SK-N-SH (cell line): ENCODE data around the gene SOX2. TPM values are rescaled to one million over a fixed set of nuclear protein-coding genes. Genes with fewer than 3 reads are reported as not detected.

ENCODE experiments used
- CTCF ChIA-PET: fragments of 300-600, 350-600 bp; formaldehyde crosslinking; extraction: SDS; loops from one replicate; lab custom pipeline; 2021; lab: Yijun Ruan, JAX
- POLR2A ChIA-PET: fragments of 350-600 bp; sonication (Branson Sonifier 250); formaldehyde crosslinking; extraction: SDS; loops from one replicate; lab custom pipeline; 2020; ENCODE audit warnings: antibody characterized with exemption, inconsistent platforms; lab: Yijun Ruan, JAX
- DNase-seq: peaks from one replicate; pipeline ENCODE4 v3.0.0; 2012
- H2AFZ ChIP-seq: fragments of 200-600 bp; sonication (generic); 2 replicates; pipeline ENCODE4 v1.8.1; 2016; ENCODE audit warnings: antibody characterized with exemption, mild to moderate bottlenecking, low read depth
- H3F3A ChIP-seq: fragments of 200-600 bp; sonication (generic); replicated peaks from 2 replicates; pipeline ENCODE3; 2016; ENCODE audit warnings: antibody characterized with exemption, mild to moderate bottlenecking; ENCODE audit not compliant: insufficient read depth
- H3K27ac ChIP-seq, 2 experiments: fragments of 200-500 bp in 1 of 2; fragments of 200-600 bp in 1 of 2; sonication (Bioruptor generic) in 1 of 2; sonication (generic), shearing (Covaris generic) in 1 of 2; 2 replicates each; pipeline versions ENCODE4 v1.5.1 to v1.6.1; 2014 to 2016; ENCODE audit warnings: low read depth in 2 of 2, inconsistent platforms in 1 of 2, low read length in 1 of 2, mild to moderate bottlenecking in 1 of 2, mixed read lengths in 1 of 2
- H3K27me3 ChIP-seq: fragments of 200-600 bp; sonication (generic), shearing (Covaris generic); 2 replicates; pipeline ENCODE4 v1.6.1; 2016; ENCODE audit warnings: mixed run types; ENCODE audit not compliant: insufficient read depth
- H3K36me3 ChIP-seq, 2 experiments: fragments of 200-500 bp in 1 of 2; fragments of 200-600 bp in 1 of 2; sonication (Bioruptor generic) in 1 of 2; sonication (generic) in 1 of 2; replicated peaks in 1 of 2; 2 replicates each; pipeline versions ENCODE3 to v1.5.1; 2014 to 2016; ENCODE audit warnings: low read length in 1 of 2, mild to moderate bottlenecking in 1 of 2; ENCODE audit not compliant: insufficient read depth in 2 of 2, control insufficient read depth in 1 of 2
- H3K4me1 ChIP-seq, 2 experiments: fragments of 200-500 bp in 1 of 2; fragments of 200-600 bp in 1 of 2; sonication (Bioruptor generic) in 1 of 2; sonication (generic), shearing (Covaris generic) in 1 of 2; 2 replicates each; pipeline versions ENCODE4 v1.5.1 to v1.6.1; 2014 to 2016; ENCODE audit warnings: low read depth in 1 of 2, low read length in 1 of 2, mixed run types in 1 of 2; ENCODE audit not compliant: insufficient read depth in 2 of 2, control insufficient read depth in 1 of 2
- H3K4me2 ChIP-seq: fragments of 200-600 bp; sonication (generic), shearing (Covaris generic); 2 replicates; pipeline ENCODE4 v1.6.1; 2017; ENCODE audit warnings: mixed run types
- H3K4me3 ChIP-seq, 2 experiments: fragments of 200-500 bp in 1 of 2; fragments of 200-600 bp in 1 of 2; sonication (Bioruptor generic) in 1 of 2; sonication (generic), shearing (Covaris generic) in 1 of 2; 2 replicates each; pipeline versions ENCODE4 v1.5.1 to v1.8.1; 2014 to 2016; ENCODE audit warnings: low read depth in 2 of 2, inconsistent platforms in 1 of 2, low read length in 1 of 2, mild to moderate bottlenecking in 1 of 2, mixed read lengths in 1 of 2, moderate library complexity in 1 of 2
- H3K79me2 ChIP-seq: fragments of 200-600 bp; sonication (generic); 2 replicates; pipeline ENCODE4 v1.8.1; 2017; ENCODE audit warnings: mild to moderate bottlenecking; ENCODE audit not compliant: insufficient read depth
- H3K9ac ChIP-seq: fragments of 200-600 bp; sonication (generic); 2 replicates; pipeline ENCODE4 v1.6.1; 2017; ENCODE audit warnings: mixed run types
- H3K9me2 ChIP-seq: fragments of 200-600 bp; sonication (generic); 2 replicates; pipeline ENCODE4 v1.6.1; 2017; ENCODE audit warnings: mixed run types
- H3K9me3 ChIP-seq: fragments of 200-600 bp; sonication (generic); 2 replicates; pipeline ENCODE4 v1.6.1; 2017; ENCODE audit warnings: mixed run types, mild to moderate bottlenecking, moderate library complexity
- H4K20me1 ChIP-seq: fragments of 200-600 bp; sonication (generic); 2 replicates; pipeline ENCODE4 v1.6.1; 2017; ENCODE audit warnings: mild to moderate bottlenecking, mixed run types; ENCODE audit not compliant: insufficient read depth
- EP300 ChIP-seq, 2 experiments: IDR thresholded peaks; 2 replicates each; pipeline versions ENCODE4 v1.4.0 to v1.6.1; 2012; ENCODE audit warnings: borderline replicate concordance in 1 of 2, low read depth in 1 of 2, low read length in 1 of 2
- EZH2phosphoT487 ChIP-seq: fragments of 200-600 bp; sonication (generic); IDR thresholded peaks from 2 replicates; pipeline ENCODE4 v1.6.1; 2017; ENCODE audit warnings: low read depth, mixed run types, mild to moderate bottlenecking, antibody characterized with exemption, moderate library complexity, borderline replicate concordance
- FOSL2 ChIP-seq: IDR thresholded peaks from 2 replicates; pipeline ENCODE4 v1.4.0; 2012; ENCODE audit warnings: low read depth, mild to moderate bottlenecking, moderate library complexity, borderline replicate concordance
- JUND ChIP-seq: IDR thresholded peaks from 2 replicates; pipeline ENCODE4 v1.4.0; 2012
- RAD21 ChIP-seq: IDR thresholded peaks from 2 replicates; pipeline ENCODE4 v1.6.1; 2012; ENCODE audit warnings: mild to moderate bottlenecking, low read length
- RCOR1 ChIP-seq: fragments of 150-350 bp; IDR thresholded peaks from 2 replicates; pipeline ENCODE4 v1.6.1; 2017; ENCODE audit warnings: antibody characterized with exemption, low read length
- RXRA ChIP-seq: IDR thresholded peaks from 2 replicates; pipeline ENCODE4 v1.4.0; 2012; ENCODE audit warnings: low read depth, mild to moderate bottlenecking, borderline replicate concordance
- SIN3A ChIP-seq: IDR thresholded peaks from 2 replicates; pipeline ENCODE4 v1.6.1; 2012; ENCODE audit warnings: low read depth, mild to moderate bottlenecking, low read length, moderate library complexity, borderline replicate concordance
- SMC3 ChIP-seq: IDR thresholded peaks from 2 replicates; pipeline ENCODE4 v1.6.1; 2012; ENCODE audit warnings: low read depth, low read length, improper control_type of control experiment
- WGBS: methylation state at CpG from one replicate; pipeline ENCODE4 v1.1.6; 2017; ENCODE audit warnings: low lambda C conversion rate; 5-methylcytosine and 5-hydroxymethylcytosine counted together
- polyA plus RNA-seq, 3 experiments: library from polyadenylated mRNA; depleted of rRNA; stranded (reverse); fragments of >200 nt; gene quantifications; 2 replicates each; pipeline ENCODE4 v1.2.3, GENCODE V29; 2012
- TF ChIP-seq, protein P1 (sequence below): IDR thresholded peaks from 2 replicates; pipeline ENCODE4 v1.4.0; 2012; ENCODE audit warnings: low read depth
- TF ChIP-seq, protein P2 (sequence below): IDR thresholded peaks from 2 replicates; pipeline ENCODE4; 2012

The SOX2 gene
- polyA plus RNA-seq, 1 of the 3 experiments (the other 2 are of a cell fraction): 0.13 TPM

DNA sequence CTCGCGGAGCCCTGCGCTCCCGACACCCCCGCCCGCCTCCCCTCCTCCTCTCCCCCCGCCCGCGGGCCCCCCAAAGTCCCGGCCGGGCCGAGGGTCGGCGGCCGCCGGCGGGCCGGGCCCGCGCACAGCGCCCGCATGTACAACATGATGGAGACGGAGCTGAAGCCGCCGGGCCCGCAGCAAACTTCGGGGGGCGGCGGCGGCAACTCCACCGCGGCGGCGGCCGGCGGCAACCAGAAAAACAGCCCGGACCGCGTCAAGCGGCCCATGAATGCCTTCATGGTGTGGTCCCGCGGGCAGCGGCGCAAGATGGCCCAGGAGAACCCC, 464 bp downstream of the SOX2 start:
- Histone ChIP-seq H3K4me3 (peak overlapping the region; percentile 49 to 56), H3K27ac (no peak overlapping the region), H4K20me1 (no peaks in the 10 kb centered on the region), H3K9me3 (no peaks in the 10 kb centered on the region), H3K79me2 (no peaks in the 10 kb centered on the region), H3K4me1 (peaks cover 0 to 16% of the 10 kb centered on the region in 2 experiments; a peak in 1 of 4 replicates), H3K36me3 (no peaks in the 10 kb centered on the region), H3F3A (no peaks in the 10 kb centered on the region), H3K4me2 (peak overlapping the region; percentile 72), H3K9ac (no peak overlapping the region), H3K27me3 (peaks cover 14% of the 10 kb centered on the region; the same call in 1 of the 2 replicates), H2AFZ (peak overlapping the region; percentile 90), H3K9me2 (no peaks in the 10 kb centered on the region)
- DNase-seq: peak; percentile 71
- WGBS: 2% methylated on average over 18 of the region's 44 CpGs
- TF ChIP-seq, protein P1, sequence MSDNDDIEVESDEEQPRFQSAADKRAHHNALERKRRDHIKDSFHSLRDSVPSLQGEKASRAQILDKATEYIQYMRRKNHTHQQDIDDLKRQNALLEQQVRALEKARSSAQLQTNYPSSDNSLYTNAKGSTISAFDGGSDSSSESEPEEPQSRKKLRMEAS: no peak
- no peak for TF ChIP-seq RAD21
- ChIA-PET CTCF (interaction anchor here (1.5 to 2.1 kb wide), 4 partner anchors 10 to 971 kb away, joined by 4 to 9 read pairs (median 5); no protein-coding TSS in a partner anchor), POLR2A (no interaction called here)

DNA sequence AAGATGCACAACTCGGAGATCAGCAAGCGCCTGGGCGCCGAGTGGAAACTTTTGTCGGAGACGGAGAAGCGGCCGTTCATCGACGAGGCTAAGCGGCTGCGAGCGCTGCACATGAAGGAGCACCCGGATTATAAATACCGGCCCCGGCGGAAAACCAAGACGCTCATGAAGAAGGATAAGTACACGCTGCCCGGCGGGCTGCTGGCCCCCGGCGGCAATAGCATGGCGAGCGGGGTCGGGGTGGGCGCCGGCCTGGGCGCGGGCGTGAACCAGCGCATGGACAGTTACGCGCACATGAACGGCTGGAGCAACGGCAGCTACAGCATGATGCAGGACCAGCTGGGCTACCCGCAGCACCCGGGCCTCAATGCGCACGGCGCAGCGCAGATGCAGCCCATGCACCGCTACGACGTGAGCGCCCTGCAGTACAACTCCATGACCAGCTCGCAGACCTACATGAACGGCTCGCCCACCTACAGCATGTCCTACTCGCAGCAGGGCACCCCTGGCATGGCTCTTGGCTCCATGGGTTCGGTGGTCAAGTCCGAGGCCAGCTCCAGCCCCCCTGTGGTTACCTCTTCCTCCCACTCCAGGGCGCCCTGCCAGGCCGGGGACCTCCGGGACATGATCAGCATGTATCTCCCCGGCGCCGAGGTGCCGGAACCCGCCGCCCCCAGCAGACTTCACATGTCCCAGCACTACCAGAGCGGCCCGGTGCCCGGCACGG, 991 bp downstream of the SOX2 start:
- Histone ChIP-seq H3K36me3 (no peaks in the 10 kb centered on the region), H3K4me2 (peak overlapping the region; percentile 72), H3K79me2 (no peaks in the 10 kb centered on the region), H2AFZ (peak overlapping the region; percentile 90; the same call in 1 of the 2 replicates), H3K4me3 (peak overlapping the region; percentile 49 to 56), H3K27me3 (peaks cover 14% of the 10 kb centered on the region; the same call in 1 of the 2 replicates), H3K4me1 (peaks cover 0 to 16% of the 10 kb centered on the region in 2 experiments; a peak in 1 of 4 replicates), H3K9me2 (no peaks in the 10 kb centered on the region), H3K9me3 (no peaks in the 10 kb centered on the region), H4K20me1 (no peaks in the 10 kb centered on the region), H3K9ac (no peak overlapping the region), H3K27ac (no peak overlapping the region), H3F3A (no peaks in the 10 kb centered on the region)
- POLR2A ChIA-PET: no interaction called here
- CTCF ChIA-PET: interaction anchor here (0.7 to 2.1 kb wide), 5 partner anchors 11 to 970 kb away, joined by 4 to 9 read pairs (median 4); no protein-coding TSS in a partner anchor
- WGBS: 40% methylated on average over 34 of the region's 65 CpGs
- DNase-seq: peak; percentile 63
- TF ChIP-seq SMC3: no peak

DNA sequence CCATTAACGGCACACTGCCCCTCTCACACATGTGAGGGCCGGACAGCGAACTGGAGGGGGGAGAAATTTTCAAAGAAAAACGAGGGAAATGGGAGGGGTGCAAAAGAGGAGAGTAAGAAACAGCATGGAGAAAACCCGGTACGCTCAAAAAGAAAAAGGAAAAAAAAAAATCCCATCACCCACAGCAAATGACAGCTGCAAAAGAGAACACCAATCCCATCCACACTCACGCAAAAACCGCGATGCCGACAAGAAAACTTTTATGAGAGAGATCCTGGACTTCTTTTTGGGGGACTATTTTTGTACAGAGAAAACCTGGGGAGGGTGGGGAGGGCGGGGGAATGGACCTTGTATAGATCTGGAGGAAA, 1.5 kb downstream of the SOX2 start:
- Histone ChIP-seq H3K36me3 (no peaks in the 10 kb centered on the region), H4K20me1 (no peaks in the 10 kb centered on the region), H3K4me2 (0 out of 2 replicates have a peak overlapping the region, but pooled peaks have one; percentile 72), H3K27ac (no peak overlapping the region), H3F3A (no peaks in the 10 kb centered on the region), H2AFZ (no peak overlapping the region), H3K9ac (no peak overlapping the region), H3K27me3 (peaks cover 14% of the 10 kb centered on the region; the same call in 1 of the 2 replicates), H3K79me2 (no peaks in the 10 kb centered on the region), H3K9me2 (no peaks in the 10 kb centered on the region), H3K9me3 (no peaks in the 10 kb centered on the region), H3K4me3 (peak overlapping the region in 1 of 2 experiments; percentile 49; a peak in 1 of 4 replicates), H3K4me1 (peaks cover 0 to 16% of the 10 kb centered on the region in 2 experiments; a peak in 1 of 4 replicates)
- DNase-seq: no peak
- ChIA-PET CTCF (interaction anchor here (0.6 to 2.1 kb wide), 5 partner anchors 13 to 970 kb away, joined by 4 to 9 read pairs (median 4); no protein-coding TSS in a partner anchor), POLR2A (no interaction called here)
- WGBS: 39% methylated on average over 11 of the region's 11 CpGs
- no peak for TF ChIP-seq RXRA
- no peak for TF ChIP-seq SIN3A
- TF ChIP-seq RCOR1: no peak
- TF ChIP-seq, protein P2, sequence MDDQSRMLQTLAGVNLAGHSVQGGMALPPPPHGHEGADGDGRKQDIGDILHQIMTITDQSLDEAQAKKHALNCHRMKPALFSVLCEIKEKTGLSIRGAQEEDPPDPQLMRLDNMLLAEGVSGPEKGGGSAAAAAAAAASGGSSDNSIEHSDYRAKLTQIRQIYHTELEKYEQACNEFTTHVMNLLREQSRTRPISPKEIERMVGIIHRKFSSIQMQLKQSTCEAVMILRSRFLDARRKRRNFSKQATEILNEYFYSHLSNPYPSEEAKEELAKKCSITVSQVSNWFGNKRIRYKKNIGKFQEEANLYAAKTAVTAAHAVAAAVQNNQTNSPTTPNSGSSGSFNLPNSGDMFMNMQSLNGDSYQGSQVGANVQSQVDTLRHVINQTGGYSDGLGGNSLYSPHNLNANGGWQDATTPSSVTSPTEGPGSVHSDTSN: no peak
- no peak for TF ChIP-seq FOSL2
- TF ChIP-seq EP300 (IDR thresholded peaks at IDR 0.05; ENCODE audit: borderline replicate concordance in 1 of 2, low read depth in 1 of 2, low read length in 1 of 2): no peak
- no peak for TF ChIP-seq JUND
- no peak for TF ChIP-seq EZH2phosphoT487
